GM18873 (cell line): ENCODE results near the gene EIF4E3.

Experiments used
- ATAC-seq: cut with Tn5 transposase; IDR thresholded peaks from one replicate; pipeline ENCODE4 v1.9.1; 2021; ENCODE audit warnings: mild to moderate bottlenecking, moderate library complexity, moderate number of reproducible peaks; ENCODE audit not compliant: unreplicated experiment, low FRiP score

The EIF4E3 gene

GRCh38 chr3:71725271-71725991 lies at the start of gene EIF4E3:
Gene EIF4E3, minus strand, starts transcription at chr3:71725402. Its CDS starts 35 bp downstream, at chr3:71725367.
- no peak for ATAC-seq

- no peak for ATAC-seq
Measured at GRCh38 chr3:71771884-71772283, 46.7 kb upstream of the EIF4E3 start.

- ATAC-seq: no peak
Measured at GRCh38 chr3:71771126-71771525, 45.9 kb upstream of the EIF4E3 start.

GRCh38 chr3:71763426-71763825 lies 38.2 kb upstream of the EIF4E3 start:
- ATAC-seq: no peak

- no peak for ATAC-seq
Measured at GRCh38 chr3:71760140-71760539, 34.9 kb upstream of the EIF4E3 start.

GRCh38 chr3:71759401-71759800 lies 34.2 kb upstream of the EIF4E3 start:
- no peak for ATAC-seq

GRCh38 chr3:71758091-71758490 lies 32.9 kb upstream of the EIF4E3 start:
- no peak for ATAC-seq

GRCh38 chr3:71754610-71755253 lies 29.5 kb upstream of the EIF4E3 start:
- no peak for ATAC-seq

GRCh38 chr3:71753701-71754609 lies 28.8 kb upstream of the EIF4E3 start, which contains the start of gene GPR27:
Gene GPR27, plus strand, starts transcription at chr3:71753855. Its CDS starts 195 bp downstream, at chr3:71754050.
- no peak for ATAC-seq

GRCh38 chr3:71752831-71753700 lies 27.9 kb upstream of the EIF4E3 start:
- no peak for ATAC-seq

GRCh38 chr3:71751602-71752001 lies 26.4 kb upstream of the EIF4E3 start:
- ATAC-seq: no peak

GRCh38 chr3:71744738-71745137 lies 19.5 kb upstream of the EIF4E3 start:
- no peak for ATAC-seq

GRCh38 chr3:71742621-71743020 lies 17.4 kb upstream of the EIF4E3 start:
- no peak for ATAC-seq

GRCh38 chr3:71734881-71735280 lies 9.7 kb upstream of the EIF4E3 start:
- no peak for ATAC-seq

GRCh38 chr3:71733319-71733718 lies 8.1 kb upstream of the EIF4E3 start:
- ATAC-seq: no peak

- ATAC-seq: no peak
Measured at GRCh38 chr3:71732637-71733036, 7.4 kb upstream of the EIF4E3 start.

GRCh38 chr3:71728632-71729342 lies 3.6 kb upstream of the EIF4E3 start:
- no peak for ATAC-seq

- no peak for ATAC-seq
Measured at GRCh38 chr3:71726146-71726545, 944 bp upstream of the EIF4E3 start.

- no peak for ATAC-seq
Measured at GRCh38 chr3:71724584-71725270, 475 bp downstream of the EIF4E3 start.
